GM10266 (cell line): Measurements from ENCODE around the gene STMN1.

Source experiments
- DNase-seq: peaks from one replicate; pipeline ENCODE4 v3.0.0; 2012; ENCODE audit errors: extremely low spot score
- CTCF ChIP-seq: IDR thresholded peaks from 2 replicates; pipeline ENCODE4 v1.5.1; 2012; ENCODE audit warnings: mild to moderate bottlenecking, low read depth; ENCODE audit not compliant: control insufficient read depth, insufficient read depth; ENCODE audit errors: missing control alignments

The STMN1 gene

GRCh38 chr1:25908161-25908560 lies 1.9 kb upstream of the STMN1 start:
- no peak for TF ChIP-seq CTCF

GRCh38 chr1:25907601-25908000 lies 1.4 kb upstream of the STMN1 start:
- no peak for DNase-seq
- no peak for TF ChIP-seq CTCF

More at GRCh38 chr1:25908161-25908560, 1.9 kb upstream of the STMN1 start:
- no peak for DNase-seq

GRCh38 chr1:25906644-25907300 lies 553 bp upstream of the STMN1 start:
- no peak for TF ChIP-seq CTCF
- DNase-seq: no peak

GRCh38 chr1:25904943-25905679 lies 1.1 kb downstream of the STMN1 start:
- no peak for TF ChIP-seq CTCF

GRCh38 chr1:25903986-25904385 lies 2.2 kb downstream of the STMN1 start:
- DNase-seq: no peak
- TF ChIP-seq CTCF: no peak

More at GRCh38 chr1:25904943-25905679, 1.1 kb downstream of the STMN1 start:
- peak; percentile 97 for DNase-seq

- DNase-seq: no peak
- TF ChIP-seq CTCF: no peak
Measured at GRCh38 chr1:25902462-25902861, 3.8 kb downstream of the STMN1 start.

- DNase-seq: no peak
- no peak for TF ChIP-seq CTCF
Measured at GRCh38 chr1:25900219-25900618, 6.0 kb downstream of the STMN1 start.
